Neural progenitor cell (in vitro differentiated cells): ENCODE measurements around the gene STUB1. TPM values are rescaled to one million over a fixed set of nuclear protein-coding genes. Genes with fewer than 3 reads are reported as not detected.

Experiments
- DNase-seq: peaks from one replicate; pipeline ENCODE4 v3.0.0-alpha.2; 2016; ENCODE audit warnings: low spot score
- H2AFZ ChIP-seq: fragments of 200-600 bp; sonication (generic); replicated peaks from 2 replicates; pipeline ENCODE4 v1.6.1; 2016; ENCODE audit warnings: antibody characterized with exemption
- H3F3A ChIP-seq: fragments of 200-600 bp; sonication (generic); 2 replicates; pipeline ENCODE4 v1.6.1; 2016; ENCODE audit warnings: antibody characterized with exemption, low read depth
- H3K27ac ChIP-seq: fragments of 200-600 bp; sonication (generic); 2 replicates; pipeline ENCODE4 v1.5.1; 2016; ENCODE audit warnings: mild to moderate bottlenecking
- H3K27me3 ChIP-seq: fragments of 200-600 bp; sonication (generic); 2 replicates; pipeline ENCODE4 v1.6.1; 2016; ENCODE audit warnings: mild to moderate bottlenecking, moderate library complexity
- H3K36me3 ChIP-seq: fragments of 200-600 bp; sonication (generic); 2 replicates; pipeline ENCODE4 v1.5.1; 2016
- H3K4me1 ChIP-seq: fragments of 200-600 bp; sonication (generic); 2 replicates; pipeline ENCODE4 v1.6.1; 2016; ENCODE audit warnings: mixed run types
- H3K4me2 ChIP-seq: fragments of 200-600 bp; sonication (generic); 2 replicates; pipeline ENCODE4 v1.6.1; 2016
- H3K4me3 ChIP-seq: fragments of 200-600 bp; sonication (generic); 2 replicates; pipeline ENCODE4 v1.5.1; 2016
- H3K79me2 ChIP-seq: fragments of 200-600 bp; sonication (generic); 2 replicates; pipeline ENCODE4 v1.6.1; 2016; ENCODE audit warnings: low read depth
- H3K9ac ChIP-seq: fragments of 200-600 bp; sonication (generic); 2 replicates; pipeline ENCODE4 v1.6.1; 2016
- H3K9me3 ChIP-seq: fragments of 200-600 bp; sonication (generic); 2 replicates; pipeline ENCODE4 v1.5.1; 2016; ENCODE audit warnings: low read depth
- H4K20me1 ChIP-seq: fragments of 200-600 bp; sonication (generic); 2 replicates; pipeline ENCODE4 v1.6.1; 2016; ENCODE audit warnings: low read depth
- H3K27ac Mint-ChIP-seq: 3 replicates; pipeline ENCODE4 v1.8.0; 2021; ENCODE audit warnings: mixed read lengths
- H3K27me3 Mint-ChIP-seq: 2 replicates; pipeline ENCODE4 v1.8.0; 2022; ENCODE audit warnings: low read depth, mild to moderate bottlenecking, inconsistent platforms, moderate library complexity, mixed read lengths; ENCODE audit not compliant: insufficient read depth
- H3K36me3 Mint-ChIP-seq: 3 replicates; pipeline ENCODE4 v1.8.0; 2021; ENCODE audit warnings: mixed read lengths
- H3K4me1 Mint-ChIP-seq: 3 replicates; pipeline ENCODE4 v1.8.0; 2021; ENCODE audit warnings: mixed read lengths
- H3K4me3 Mint-ChIP-seq: 3 replicates; pipeline ENCODE4 v1.8.0; 2021; ENCODE audit warnings: mild to moderate bottlenecking, moderate library complexity, mixed read lengths
- H3K9me3 Mint-ChIP-seq: 3 replicates; pipeline ENCODE4 v1.8.0; 2020; ENCODE audit warnings: mixed read lengths
- EZH2 ChIP-seq: fragments of 200-600 bp; sonication (generic); IDR thresholded peaks from 2 replicates; pipeline ENCODE4 v1.6.1; 2017; ENCODE audit warnings: antibody characterized with exemption, mild to moderate bottlenecking, moderate library complexity
- EZH2phosphoT487 ChIP-seq: fragments of 200-600 bp; sonication (generic); IDR thresholded peaks from 2 replicates; pipeline ENCODE4 v1.6.1; 2017; ENCODE audit warnings: antibody characterized with exemption
- total RNA-seq: library from RNA; depleted of rRNA; stranded (reverse); fragments of >200 nt; gene quantifications from 2 replicates; pipeline ENCODE4 v1.2.3, GENCODE V29; 2015; ENCODE audit warnings: low replicate concordance
- TF ChIP-seq, protein P1 (sequence below): fragments of 200-600 bp; sonication (generic); IDR thresholded peaks from 2 replicates; pipeline ENCODE4 v1.5.1; 2017; ENCODE audit warnings: antibody characterized with exemption, mild to moderate bottlenecking

The STUB1 gene
- total RNA-seq, 1 donor from 2014 or later = 27.0 TPM

DNA sequence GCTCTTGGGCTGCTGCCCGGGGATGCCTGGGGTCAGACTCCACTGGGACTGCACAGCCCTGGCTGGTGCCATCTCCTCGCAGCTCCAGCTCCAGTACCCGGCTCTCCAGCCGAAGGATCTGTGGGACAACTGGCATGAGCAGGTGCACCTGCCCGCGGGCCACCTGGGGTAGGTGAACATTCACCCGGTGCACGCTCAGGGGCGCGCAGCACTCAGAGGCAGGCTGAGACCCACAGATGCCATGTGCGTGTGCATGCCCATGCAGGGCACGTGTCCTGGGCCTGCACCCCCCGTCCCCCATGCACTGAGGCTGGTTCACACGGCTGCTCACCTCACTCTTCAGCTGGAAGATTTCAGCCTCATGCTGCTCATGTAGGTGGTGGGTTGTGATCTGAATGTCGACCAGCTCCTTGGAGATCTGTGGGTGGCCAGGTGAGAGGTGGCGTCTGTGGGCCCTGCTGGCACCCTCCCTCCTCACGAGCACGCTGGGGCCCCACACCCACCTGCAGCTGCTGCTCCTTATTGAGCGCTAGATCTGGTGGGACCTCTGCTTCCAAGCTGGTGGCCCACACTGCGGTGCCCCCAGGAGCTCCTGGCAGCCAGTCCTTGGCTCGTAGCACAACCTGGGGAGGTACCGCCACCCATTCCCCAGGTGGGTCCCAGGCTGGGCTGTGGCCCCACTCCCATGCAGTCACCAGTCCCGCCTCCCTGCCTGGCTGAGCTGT is 45.4 kb downstream of the STUB1 start:
- Histone ChIP-seq H4K20me1 (peaks cover 37% of the 10 kb centered on the region), H3K27ac (no peak overlapping the region), H3K4me3 (no peak overlapping the region), H3K9ac (no peak overlapping the region), H3K36me3 (no peaks in the 10 kb centered on the region), H3K27me3 (peaks cover 45% of the 10 kb centered on the region), H3K9me3 (no peaks in the 10 kb centered on the region), H3K4me1 (peaks cover 8% of the 10 kb centered on the region), H3K79me2 (no peaks in the 10 kb centered on the region), H2AFZ (no peak overlapping the region), H3K4me2 (no peak overlapping the region), H3F3A (peaks cover 41% of the 10 kb centered on the region)
- Mint-ChIP-seq H3K27ac (no peak overlapping the region), H3K4me1 (no peaks in the 10 kb centered on the region), H3K9me3 (no peaks in the 10 kb centered on the region), H3K36me3 (no peaks in the 10 kb centered on the region), H3K27me3 (peaks cover 8% of the 10 kb centered on the region), H3K4me3 (peak overlapping the region; percentile 30)
- TF ChIP-seq EZH2 (no peak), EZH2phosphoT487 (no peak)
- TF ChIP-seq, protein P1, sequence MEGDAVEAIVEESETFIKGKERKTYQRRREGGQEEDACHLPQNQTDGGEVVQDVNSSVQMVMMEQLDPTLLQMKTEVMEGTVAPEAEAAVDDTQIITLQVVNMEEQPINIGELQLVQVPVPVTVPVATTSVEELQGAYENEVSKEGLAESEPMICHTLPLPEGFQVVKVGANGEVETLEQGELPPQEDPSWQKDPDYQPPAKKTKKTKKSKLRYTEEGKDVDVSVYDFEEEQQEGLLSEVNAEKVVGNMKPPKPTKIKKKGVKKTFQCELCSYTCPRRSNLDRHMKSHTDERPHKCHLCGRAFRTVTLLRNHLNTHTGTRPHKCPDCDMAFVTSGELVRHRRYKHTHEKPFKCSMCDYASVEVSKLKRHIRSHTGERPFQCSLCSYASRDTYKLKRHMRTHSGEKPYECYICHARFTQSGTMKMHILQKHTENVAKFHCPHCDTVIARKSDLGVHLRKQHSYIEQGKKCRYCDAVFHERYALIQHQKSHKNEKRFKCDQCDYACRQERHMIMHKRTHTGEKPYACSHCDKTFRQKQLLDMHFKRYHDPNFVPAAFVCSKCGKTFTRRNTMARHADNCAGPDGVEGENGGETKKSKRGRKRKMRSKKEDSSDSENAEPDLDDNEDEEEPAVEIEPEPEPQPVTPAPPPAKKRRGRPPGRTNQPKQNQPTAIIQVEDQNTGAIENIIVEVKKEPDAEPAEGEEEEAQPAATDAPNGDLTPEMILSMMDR = no peak
- no peak for DNase-seq

GRCh38 chr16:726188-726437 is 45.9 kb downstream of the STUB1 start:
- peaks cover 7% of the 10 kb centered on the region for H3K27me3 Mint-ChIP-seq
- Histone ChIP-seq H3K79me2 (no peaks in the 10 kb centered on the region), H3K4me2 (no peak overlapping the region), H3K27me3 (peaks cover 45% of the 10 kb centered on the region), H3K4me3 (no peak overlapping the region), H3F3A (peaks cover 36% of the 10 kb centered on the region), H3K4me1 (peaks cover 8% of the 10 kb centered on the region), H4K20me1 (peaks cover 37% of the 10 kb centered on the region), H3K36me3 (no peaks in the 10 kb centered on the region), H3K9ac (no peak overlapping the region), H3K27ac (no peak overlapping the region), H2AFZ (no peak overlapping the region), H3K9me3 (no peaks in the 10 kb centered on the region)
- H3K27ac Mint-ChIP-seq = no peak overlapping the region
- peak; percentile 44 for DNase-seq
- no peaks in the 10 kb centered on the region for H3K36me3 Mint-ChIP-seq
- no peak overlapping the region for H3K4me3 Mint-ChIP-seq
- TF ChIP-seq, protein P1 = no peak
- no peak for TF ChIP-seq EZH2phosphoT487
- no peaks in the 10 kb centered on the region for H3K9me3 Mint-ChIP-seq
- no peaks in the 10 kb centered on the region for H3K4me1 Mint-ChIP-seq

DNA sequence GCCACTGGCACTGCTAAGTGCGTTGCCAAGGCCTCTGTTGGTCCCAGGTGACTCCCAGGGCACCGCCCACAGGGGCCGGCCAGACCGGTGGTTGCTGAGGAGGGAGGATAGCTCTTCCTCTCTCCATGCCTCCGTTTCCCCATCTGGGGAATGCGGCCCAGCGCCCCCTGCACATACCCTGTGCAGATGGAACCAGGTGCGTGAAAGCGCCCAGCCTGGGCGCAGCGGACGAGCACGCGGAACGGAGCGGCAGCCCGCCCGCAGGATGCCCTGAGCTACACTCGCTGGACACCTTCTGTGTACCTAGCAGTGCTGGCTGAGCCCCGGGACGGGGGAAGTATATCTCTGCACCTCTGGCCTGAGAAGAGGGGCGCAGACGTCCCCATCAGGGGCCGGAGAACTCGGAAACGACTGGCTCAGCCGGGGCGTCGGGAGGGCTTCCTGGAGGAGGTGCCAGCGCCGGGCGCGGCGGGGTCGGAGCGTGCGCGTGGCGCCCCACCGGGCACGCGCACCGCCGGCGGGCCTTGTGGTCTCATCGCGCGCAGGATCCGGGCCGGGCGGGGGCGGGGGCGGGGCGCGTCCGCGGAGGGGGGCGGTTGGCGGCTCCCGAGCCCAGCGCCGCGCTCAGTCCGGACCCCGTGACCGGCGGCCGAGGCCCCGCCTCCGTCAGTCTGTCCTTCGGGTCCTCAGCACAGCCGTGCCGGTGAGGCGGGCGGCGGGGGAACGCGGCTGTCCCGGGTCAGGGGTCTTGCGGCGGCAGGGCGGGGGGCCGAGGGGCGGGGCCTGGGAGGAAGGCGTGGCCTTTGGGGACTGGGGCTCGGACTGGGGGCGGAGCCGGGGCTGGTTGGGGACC is 46.5 kb downstream of the STUB1 start, which contains the start of the genes CCDC78 and HAGHL:
CCDC78 (minus strand) TSS at position 6 of the 853 bp plus-strand sequence. CDS start 76 bp downstream, outside the sequence.
HAGHL (plus strand) TSS at position 669 of the 853 bp plus-strand sequence. CDS start 404 bp downstream, outside the sequence.
- H3K4me1 ChIP-seq = peaks cover 8% of the 10 kb centered on the region
- H3F3A ChIP-seq = peaks cover 33% of the 10 kb centered on the region
- TF ChIP-seq, protein P1 = no peak
- peak; percentile 27 for TF ChIP-seq EZH2phosphoT487
- peak within 1 kb of the TSS; percentile 43 for H3K4me3 ChIP-seq
- H3K36me3 Mint-ChIP-seq = no peaks in the 10 kb centered on the region
- no peak within 1 kb of the TSS for H3K9ac ChIP-seq
- no peak within 1 kb of the TSS for H3K27ac Mint-ChIP-seq
- peak within 1 kb of the TSS; percentile 92 for H3K4me2 ChIP-seq
- H3K79me2 ChIP-seq = no peaks in the 10 kb centered on the region
- H3K27ac ChIP-seq = no peak within 1 kb of the TSS
- H3K9me3 Mint-ChIP-seq = no peaks in the 10 kb centered on the region
- peak within 1 kb of the TSS; percentile 78 for H3K4me3 Mint-ChIP-seq
- H2AFZ ChIP-seq = no peak within 1 kb of the TSS
- no peaks in the 10 kb centered on the region for H3K4me1 Mint-ChIP-seq
- no peaks in the 10 kb centered on the region for H3K36me3 ChIP-seq
- peaks cover 45% of the 10 kb centered on the region for H3K27me3 ChIP-seq
- peaks cover 34% of the 10 kb centered on the region for H4K20me1 ChIP-seq
- H3K27me3 Mint-ChIP-seq = peaks cover 7% of the 10 kb centered on the region
- DNase-seq = peak; percentile 86
- no peaks in the 10 kb centered on the region for H3K9me3 ChIP-seq
